Body of pancreas (tissue), 4 donors: ENCODE measurements around the gene NTMT2. TPM values are rescaled to one million over a fixed set of nuclear protein-coding genes. Genes with fewer than 3 reads are reported as not detected.

ENCODE experiments used
- ATAC-seq: fragments of 150-250 bp; one replicate; pipeline ENCODE4 v1.9.1; 2016
- DNase-seq, 4 donors: peaks; one replicate each; pipeline ENCODE4 v3.0.0-alpha.2; 2019
- H3K27ac ChIP-seq, 4 donors: fragments of 200-600 bp; sonication (generic); 1 replicate in 3 of 4; 2 replicates in 1 of 4; pipeline versions ENCODE4 v1.5.1 to v1.6.1; 2016 to 2019; ENCODE audit warnings: mild to moderate bottlenecking in 1 of 4, mixed read lengths in 1 of 4, moderate library complexity in 1 of 4
- H3K27me3 ChIP-seq, 2 donors: fragments of 200-600 bp; sonication (generic); one replicate each; pipeline ENCODE4 v1.6.0; 2016; ENCODE audit warnings: mild to moderate bottlenecking in 1 of 2
- H3K36me3 ChIP-seq, 2 donors: fragments of 200-600 bp; sonication (generic); replicated peaks in 1 of 2; 2 replicates each; pipeline ENCODE4 v1.5.1; 2016; ENCODE audit warnings: low read depth in 2 of 2; ENCODE audit not compliant: insufficient read depth in 1 of 2
- H3K4me1 ChIP-seq: fragments of 200-600 bp; sonication (generic); one replicate; pipeline ENCODE4 v1.6.0; 2016
- H3K4me3 ChIP-seq, 2 donors: fragments of 200-600 bp; sonication (generic); 1 replicate in 1 of 2; 2 replicates in 1 of 2; pipeline ENCODE4 v1.5.1; 2016 to 2019
- H3K9me3 ChIP-seq, 3 donors: fragments of 200-600 bp; sonication (generic); 1 replicate in 2 of 3; 2 replicates in 1 of 3; pipeline ENCODE4 v1.5.1; 2016
- CTCF ChIP-seq, 7 experiments: fragments of 450-650 bp in 4 of 7; fragments of 200-600 bp in 3 of 7; sonication (generic) in 3 of 7; IDR thresholded peaks; one replicate each; pipeline ENCODE4 v1.5.1; 2016 to 2019; ENCODE audit warnings: antibody characterized with exemption in 7 of 7
- POLR2A ChIP-seq, 3 donors: fragments of 450-650 bp; IDR thresholded peaks; one replicate each; pipeline ENCODE4 v1.6.1; 2016; ENCODE audit warnings: antibody characterized with exemption in 3 of 3, mild to moderate bottlenecking in 2 of 3
- WGBS, 2 donors: methylation state at CpG; one replicate each; pipeline ENCODE4 v1.1.5; 2017; 5-methylcytosine and 5-hydroxymethylcytosine counted together
- intact Hi-C: fragments of 100-400 bp; cut with DNase I; formaldehyde crosslinking; loops from one replicate; pipeline ENCODE4 v1.15.1; 2023
- total RNA-seq, 2 donors: library from RNA; depleted of rRNA; stranded (reverse); fragments of >200 nt; gene quantifications; one replicate each; pipeline ENCODE4 v1.1.0, GENCODE V29; 2016

The NTMT2 gene
- total RNA-seq, 2 donors from 2014 or later = not detected

DNA sequence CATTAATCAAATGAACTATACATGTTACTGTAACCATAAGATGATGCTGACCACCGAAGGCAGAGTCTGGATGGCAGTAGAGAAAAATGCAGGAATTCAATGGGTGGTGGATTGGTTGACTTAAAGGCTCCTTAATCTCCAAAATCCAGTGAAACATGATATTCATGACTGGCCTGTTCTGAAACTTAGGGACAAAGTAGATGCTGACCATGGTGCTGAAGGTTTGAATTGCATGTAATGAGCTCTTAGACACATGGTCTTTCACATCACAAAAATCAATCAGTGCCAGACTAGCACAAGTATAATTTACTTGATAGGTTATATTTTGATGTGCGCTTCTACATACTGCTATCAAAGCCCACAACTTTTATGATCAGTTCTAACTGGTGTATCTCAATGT lies 30.9 kb upstream of the NTMT2 start:
- Histone ChIP-seq H3K4me1 (no peaks in the 10 kb centered on the region), H3K27me3 (no peaks in the 10 kb centered on the region), H3K4me3 (no peak overlapping the region), H3K27ac (no peak overlapping the region), H3K9me3 (no peaks in the 10 kb centered on the region), H3K36me3 (no peaks in the 10 kb centered on the region)
- DNase-seq (no peak), ATAC-seq (no peak)
- TF ChIP-seq CTCF (IDR thresholded peaks at IDR 0.05) (no peak), POLR2A (IDR thresholded peaks at IDR 0.05) (no peak)
- intact Hi-C loops = no loop called here
- WGBS, 2 donors = 61 to 77% methylated on average over 2 of the region's 2 CpGs

DNA sequence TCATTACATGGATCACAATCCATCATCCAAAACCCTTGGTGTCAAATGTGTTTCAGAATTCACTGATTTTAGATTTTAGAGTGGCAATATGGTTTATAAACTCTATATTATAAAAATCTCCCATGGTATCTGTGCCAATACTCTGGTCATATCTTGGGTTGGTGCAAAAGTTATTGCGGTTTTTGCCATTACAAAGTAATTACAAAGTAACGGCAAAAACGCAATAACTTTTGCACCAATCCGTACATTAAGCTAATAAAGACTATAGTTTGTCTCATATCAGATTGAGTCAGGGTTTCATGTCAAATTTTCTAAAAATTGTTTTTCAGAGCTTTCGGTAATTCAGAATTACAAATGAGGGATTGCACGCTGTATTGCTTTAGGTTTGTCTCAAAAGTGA lies 23.4 kb upstream of the NTMT2 start:
- Histone ChIP-seq H3K36me3 (no peaks in the 10 kb centered on the region), H3K4me1 (no peaks in the 10 kb centered on the region), H3K9me3 (no peaks in the 10 kb centered on the region), H3K4me3 (no peak overlapping the region), H3K27ac (no peak overlapping the region), H3K27me3 (no peaks in the 10 kb centered on the region)
- intact Hi-C loops = no loop called here
- WGBS, 2 donors = 77 to 89% methylated on average over 6 of the region's 6 CpGs
- ATAC-seq = no peak
- no peak for DNase-seq
- TF ChIP-seq POLR2A (IDR thresholded peaks at IDR 0.05) = no peak
- TF ChIP-seq CTCF (IDR thresholded peaks at IDR 0.05) = no peak

GRCh38 chr1:170125269-170125668 lies 20.5 kb upstream of the NTMT2 start:
- Histone ChIP-seq H3K27me3 (no peaks in the 10 kb centered on the region), H3K36me3 (no peaks in the 10 kb centered on the region), H3K4me1 (no peaks in the 10 kb centered on the region), H3K9me3 (no peaks in the 10 kb centered on the region), H3K4me3 (no peak overlapping the region), H3K27ac (no peak overlapping the region)
- DNase-seq (no peak), ATAC-seq (no peak)
- intact Hi-C loops = no loop called here
- TF ChIP-seq CTCF (IDR thresholded peaks at IDR 0.05) (no peak), POLR2A (IDR thresholded peaks at IDR 0.05) (no peak)

DNA sequence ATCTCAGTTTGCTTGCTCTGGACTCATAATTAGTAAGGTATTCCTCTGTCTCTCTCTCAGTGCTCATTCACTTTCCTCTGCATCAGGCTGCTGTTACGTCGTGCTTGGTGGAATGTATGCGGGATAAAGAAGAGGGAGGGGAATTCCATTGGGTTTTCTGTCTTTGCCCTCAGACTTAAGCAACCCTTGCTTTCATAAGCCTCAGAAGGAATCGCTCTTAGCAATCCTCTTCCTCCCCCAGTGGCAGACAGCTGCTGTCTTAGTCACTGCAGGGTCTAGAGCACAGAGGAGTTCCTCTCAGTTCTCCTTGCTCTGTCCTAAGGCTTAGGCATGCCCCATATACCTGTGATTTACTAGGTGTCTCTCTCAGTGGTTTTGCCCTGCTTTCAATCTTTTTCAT lies 19.1 kb upstream of the NTMT2 start:
- Histone ChIP-seq H3K27ac (no peak overlapping the region), H3K4me1 (no peaks in the 10 kb centered on the region), H3K4me3 (no peak overlapping the region), H3K36me3 (no peaks in the 10 kb centered on the region), H3K27me3 (no peaks in the 10 kb centered on the region), H3K9me3 (no peaks in the 10 kb centered on the region)
- no peak for TF ChIP-seq POLR2A (IDR thresholded peaks at IDR 0.05)
- TF ChIP-seq CTCF (IDR thresholded peaks at IDR 0.05) = no peak
- WGBS, 2 donors = 25 to 36% methylated on average over 4 of the region's 4 CpGs
- DNase-seq (no peak), ATAC-seq (no peak)
- intact Hi-C loops = no loop called here

DNA sequence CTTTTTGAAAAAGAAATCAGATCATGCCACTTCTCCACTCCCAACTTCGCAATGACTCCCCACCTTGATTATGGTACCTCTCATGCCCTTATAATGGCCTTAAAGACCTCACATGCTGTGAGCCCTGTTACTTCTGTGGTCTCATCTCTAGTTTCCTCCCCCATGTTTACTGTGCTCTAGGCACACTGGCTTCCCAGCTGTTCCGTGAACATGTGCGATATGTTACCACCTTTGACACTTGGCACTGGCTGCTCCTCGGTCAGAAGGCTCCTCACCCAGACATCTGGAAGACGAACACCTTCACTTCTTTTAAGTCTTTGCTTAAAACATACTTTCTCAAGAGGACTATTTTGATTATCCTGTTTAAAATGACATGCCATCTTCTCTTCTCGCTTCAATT lies 14.3 kb upstream of the NTMT2 start:
- 68 to 70% methylated on average over 6 of the region's 6 CpGs for WGBS, 2 donors
- TF ChIP-seq CTCF (IDR thresholded peaks at IDR 0.05) = no peak
- no peak for TF ChIP-seq POLR2A (IDR thresholded peaks at IDR 0.05)
- no peaks in the 10 kb centered on the region for H3K4me1 ChIP-seq
- no peak overlapping the region for H3K4me3 ChIP-seq
- intact Hi-C loops = no loop called here
- ATAC-seq (no peak), DNase-seq (no peak)
- no peaks in the 10 kb centered on the region for H3K27me3 ChIP-seq
- H3K9me3 ChIP-seq = no peaks in the 10 kb centered on the region
- H3K27ac ChIP-seq = no peak overlapping the region
- H3K36me3 ChIP-seq = no peaks in the 10 kb centered on the region
